ENCODE results near the gene MR1. TPM values are rescaled to one million over a fixed set of nuclear protein-coding genes. Genes with fewer than 3 reads are reported as not detected.
A peak's percentile ranks its signal among the peaks of the same experiment; 100 is the strongest.

Gene MR1
- total RNA-seq, 4 donors from 2014 or later: 4.0 to 9.7 (median 6.0) TPM

- no peak overlapping the region for H3K4me3 ChIP-seq
- no peak for DNase-seq
- H3K4me1 ChIP-seq: peaks cover 0 to 8% (median 0%) of the 10 kb centered on the region in 4 donors
- no peaks in the 10 kb centered on the region for H3K9me3 ChIP-seq
- H3K27ac ChIP-seq: no peak overlapping the region
- no peaks in the 10 kb centered on the region for H3K27me3 ChIP-seq
- H3K36me3 ChIP-seq: no peaks in the 10 kb centered on the region
- no peak for TF ChIP-seq CTCF (IDR thresholded peaks at IDR 0.05)
- no peak for TF ChIP-seq POLR2A (IDR thresholded peaks at IDR 0.05)
Observed at GRCh38 chr1:181014477-181015250, 19.1 kb upstream of the MR1 start.

- peaks cover 0 to 11% (median 0%) of the 10 kb centered on the region in 4 donors for H3K4me1 ChIP-seq
- no peaks in the 10 kb centered on the region for H3K27me3 ChIP-seq
- TF ChIP-seq POLR2A (IDR thresholded peaks at IDR 0.05) (no peak), CTCF (IDR thresholded peaks at IDR 0.05) (no peak)
- H3K4me3 ChIP-seq: no peak overlapping the region
- H3K9me3 ChIP-seq: no peaks in the 10 kb centered on the region
- H3K36me3 ChIP-seq: no peaks in the 10 kb centered on the region
- no peak overlapping the region for H3K27ac ChIP-seq
- DNase-seq: no peak
Observed at GRCh38 chr1:181015251-181015615, 18.6 kb upstream of the MR1 start.

- no peaks in the 10 kb centered on the region for H3K36me3 ChIP-seq
- no peak overlapping the region for H3K4me3 ChIP-seq
- DNase-seq: no peak
- no peak for TF ChIP-seq POLR2A (IDR thresholded peaks at IDR 0.05)
- TF ChIP-seq CTCF (IDR thresholded peaks at IDR 0.05): no peak
- no peaks in the 10 kb centered on the region for H3K9me3 ChIP-seq
- no peaks in the 10 kb centered on the region for H3K27me3 ChIP-seq
- H3K4me1 ChIP-seq: peaks cover 0 to 21% (median 5%) of the 10 kb centered on the region in 4 donors
- no peak overlapping the region for H3K27ac ChIP-seq
Observed at GRCh38 chr1:181016563-181016962, 17.2 kb upstream of the MR1 start.

- no peaks in the 10 kb centered on the region for H3K36me3 ChIP-seq
- TF ChIP-seq POLR2A (IDR thresholded peaks at IDR 0.05): no peak
- TF ChIP-seq CTCF (IDR thresholded peaks at IDR 0.05): no peak
- peaks cover 0 to 31% (median 6%) of the 10 kb centered on the region in 4 donors for H3K4me1 ChIP-seq
- H3K4me3 ChIP-seq: no peak overlapping the region
- H3K9me3 ChIP-seq: no peaks in the 10 kb centered on the region
- H3K27ac ChIP-seq: no peak overlapping the region
- no peaks in the 10 kb centered on the region for H3K27me3 ChIP-seq
- DNase-seq: no peak
Observed at GRCh38 chr1:181018901-181019681, 14.7 kb upstream of the MR1 start.

- Histone ChIP-seq H3K9me3 (no peaks in the 10 kb centered on the region), H3K4me1 (peaks cover 0 to 31% (median 6%) of the 10 kb centered on the region in 4 donors), H3K27me3 (no peaks in the 10 kb centered on the region), H3K27ac (peak overlapping the region in 2 of 4 donors; percentile 88 to 92), H3K36me3 (no peaks in the 10 kb centered on the region), H3K4me3 (peak overlapping the region in 3 of 4 donors; percentile 81 to 98 (median 89))
- TF ChIP-seq POLR2A (IDR thresholded peaks at IDR 0.05) (no peak), CTCF (IDR thresholded peaks at IDR 0.05) (no peak)
- DNase-seq: no peak
Observed at GRCh38 chr1:181021159-181021558, 12.6 kb upstream of the MR1 start.

Data from Peyer's patch (tissue), 4 donors.